Gastroesophageal sphincter (tissue), 3 donors: ENCODE results near the gene DCC.

Source experiments
- CTCF ChIP-seq, 4 experiments: fragments of 200-600 bp in 2 of 4; fragments of 450-650 bp in 2 of 4; sonication (generic) in 1 of 4; IDR thresholded peaks; one replicate each; pipeline ENCODE4 v1.5.1; 2017 to 2019; ENCODE audit warnings: antibody characterized with exemption in 4 of 4, mild to moderate bottlenecking in 2 of 4, moderate library complexity in 2 of 4
- EP300 ChIP-seq: sonication (generic); formaldehyde crosslinking; IDR thresholded peaks from one replicate; pipeline ENCODE4 v1.6.1; 2017; ENCODE audit warnings: antibody characterized with exemption, mild to moderate bottlenecking
- POLR2AphosphoS5 ChIP-seq: sonication (generic); formaldehyde crosslinking; IDR thresholded peaks from one replicate; pipeline ENCODE4 v1.6.1; 2017; ENCODE audit warnings: antibody characterized with exemption

DNA sequence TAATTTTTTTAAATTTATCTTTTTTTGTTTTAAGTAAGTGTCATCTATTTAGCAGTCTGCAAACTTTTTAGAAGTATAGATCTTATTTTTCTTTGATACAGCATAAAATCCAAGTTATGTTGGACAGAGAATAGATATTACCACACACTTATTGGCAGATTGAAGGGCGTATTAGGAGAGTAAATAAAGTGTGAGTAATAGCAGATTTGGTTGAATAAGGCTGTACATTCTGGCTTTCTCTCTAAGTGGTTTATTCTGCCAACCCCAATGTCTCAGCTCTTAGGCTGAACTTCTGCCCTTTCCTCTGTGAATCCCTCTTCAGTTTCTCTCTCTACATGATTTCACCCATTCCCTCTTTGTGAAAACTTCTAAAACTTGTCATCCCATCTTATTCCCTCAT, 651.2 kb downstream of the DCC start:
- TF ChIP-seq EP300: no peak
- no peak for TF ChIP-seq CTCF (IDR thresholded peaks at IDR 0.05)
- no peak for TF ChIP-seq POLR2AphosphoS5
